Measurements from ENCODE around the gene CPXM2.

The CPXM2 gene

DNA sequence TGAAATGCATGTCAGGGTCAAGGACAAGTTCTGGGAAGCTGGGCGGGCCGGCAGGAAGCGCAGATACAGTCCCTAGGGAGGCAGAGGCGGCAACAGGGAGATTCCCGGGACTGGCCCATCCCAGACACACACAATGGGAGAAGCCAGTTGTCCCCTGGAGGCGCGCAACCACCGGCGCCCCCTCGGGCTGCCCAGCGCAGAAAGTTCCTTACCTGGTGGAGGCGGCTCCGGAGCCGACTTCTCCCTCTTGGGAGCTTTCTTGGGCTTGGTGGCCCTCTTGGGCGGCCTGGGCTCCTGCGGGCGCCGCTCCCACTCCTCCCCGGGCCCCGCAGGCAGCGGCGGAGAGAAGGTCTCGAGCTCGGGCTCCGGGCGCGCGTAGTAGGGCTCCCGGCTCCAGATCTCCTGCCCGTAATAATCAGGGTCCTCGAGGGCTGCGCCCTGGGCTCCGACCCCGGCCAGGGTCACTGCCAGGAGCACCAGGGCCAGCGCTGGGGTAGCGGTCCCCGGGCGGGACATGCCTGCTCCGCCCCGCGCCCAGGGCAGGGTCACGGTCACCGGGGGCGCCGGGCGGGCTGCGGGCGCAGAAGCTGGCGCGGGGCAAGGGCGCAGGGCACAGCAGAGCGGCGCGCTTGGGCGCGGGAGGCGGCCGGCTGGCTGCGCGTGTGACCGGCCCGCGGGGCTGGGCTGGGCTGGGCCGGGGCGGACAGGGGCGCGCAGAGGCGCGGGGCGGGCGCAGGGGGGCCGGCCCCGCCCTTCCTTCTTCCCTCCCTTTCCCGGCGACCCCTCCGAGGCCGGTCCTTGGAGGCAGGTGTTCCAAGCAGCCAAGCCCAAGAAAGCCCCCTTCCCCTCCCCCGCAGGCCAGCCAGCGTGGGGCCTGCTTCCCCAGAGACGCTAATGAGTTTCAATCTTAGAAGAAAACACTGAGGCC, at the start of gene CPXM2:
CPXM2 (minus strand) TSS at position 664 of the 928 bp plus-strand sequence; CDS start at position 516, 148 bp downstream.
- TF ChIP-seq, protein P1, sequence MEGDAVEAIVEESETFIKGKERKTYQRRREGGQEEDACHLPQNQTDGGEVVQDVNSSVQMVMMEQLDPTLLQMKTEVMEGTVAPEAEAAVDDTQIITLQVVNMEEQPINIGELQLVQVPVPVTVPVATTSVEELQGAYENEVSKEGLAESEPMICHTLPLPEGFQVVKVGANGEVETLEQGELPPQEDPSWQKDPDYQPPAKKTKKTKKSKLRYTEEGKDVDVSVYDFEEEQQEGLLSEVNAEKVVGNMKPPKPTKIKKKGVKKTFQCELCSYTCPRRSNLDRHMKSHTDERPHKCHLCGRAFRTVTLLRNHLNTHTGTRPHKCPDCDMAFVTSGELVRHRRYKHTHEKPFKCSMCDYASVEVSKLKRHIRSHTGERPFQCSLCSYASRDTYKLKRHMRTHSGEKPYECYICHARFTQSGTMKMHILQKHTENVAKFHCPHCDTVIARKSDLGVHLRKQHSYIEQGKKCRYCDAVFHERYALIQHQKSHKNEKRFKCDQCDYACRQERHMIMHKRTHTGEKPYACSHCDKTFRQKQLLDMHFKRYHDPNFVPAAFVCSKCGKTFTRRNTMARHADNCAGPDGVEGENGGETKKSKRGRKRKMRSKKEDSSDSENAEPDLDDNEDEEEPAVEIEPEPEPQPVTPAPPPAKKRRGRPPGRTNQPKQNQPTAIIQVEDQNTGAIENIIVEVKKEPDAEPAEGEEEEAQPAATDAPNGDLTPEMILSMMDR (IDR thresholded peaks at IDR 0.05; ENCODE audit: low read depth, low read length): no peak
- peak within 1 kb of the TSS in 1 of 2 donors; percentile 3 for H3K4me3 ChIP-seq (replicated peaks in 1 of 2; ENCODE audit: low read depth in 2 of 2, low read length in 2 of 2)
- no peak for DNase-seq (ENCODE audit: low read depth in 2 of 2)

DNA sequence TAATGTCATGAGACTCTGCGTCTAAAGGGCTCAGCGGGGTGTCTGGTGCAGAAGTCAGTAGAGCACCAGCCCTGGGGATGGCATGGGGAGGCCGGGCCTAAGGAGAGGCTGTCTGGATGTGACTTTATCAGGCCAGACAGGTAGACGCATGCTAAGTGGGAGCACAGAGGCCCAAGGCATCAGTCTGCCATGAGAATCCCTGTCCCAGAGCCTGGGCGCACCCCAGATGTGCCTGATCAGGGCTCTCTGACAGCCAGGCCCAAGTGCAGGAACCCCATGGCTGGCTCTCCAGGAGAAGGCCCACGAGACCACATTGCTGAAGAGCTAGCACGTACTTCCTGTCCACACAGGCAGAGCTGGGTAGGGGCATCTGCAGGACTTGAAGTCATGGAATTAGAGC, 48.0 kb upstream of the CPXM2 start:
- DNase-seq (ENCODE audit: low read depth in 2 of 2): no peak
- TF ChIP-seq, protein P1 (IDR thresholded peaks at IDR 0.05; ENCODE audit: low read depth, low read length): no peak
- H3K4me3 ChIP-seq (replicated peaks in 1 of 2; ENCODE audit: low read depth in 2 of 2, low read length in 2 of 2): no peak overlapping the region

GRCh38 chr10:123938890-123939289, 47.3 kb upstream of the CPXM2 start:
- no peak overlapping the region for H3K4me3 ChIP-seq (replicated peaks in 1 of 2; ENCODE audit: low read depth in 2 of 2, low read length in 2 of 2)
- TF ChIP-seq, protein P1 (IDR thresholded peaks at IDR 0.05; ENCODE audit: low read depth, low read length): no peak
- no peak for DNase-seq (ENCODE audit: low read depth in 2 of 2)

DNA sequence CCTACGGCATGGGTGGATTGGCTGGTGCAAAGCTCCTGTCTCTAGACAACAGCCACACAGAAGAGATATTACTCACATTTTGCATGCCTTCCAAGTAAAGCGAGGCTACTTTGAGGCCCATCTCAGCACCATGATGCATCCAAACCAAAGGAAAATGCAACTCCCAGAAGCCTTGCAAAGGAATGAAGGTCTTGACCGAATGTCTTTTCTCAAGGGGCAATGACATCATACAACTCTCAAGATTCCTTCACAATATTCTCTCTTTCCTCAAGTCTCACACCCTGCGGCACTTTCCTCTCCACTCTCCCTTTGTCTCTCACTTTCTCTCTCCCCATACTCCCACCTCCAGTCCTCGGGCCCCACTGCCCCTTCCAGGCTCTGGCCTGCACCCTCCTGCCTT, 44.8 kb upstream of the CPXM2 start:
- DNase-seq (ENCODE audit: low read depth in 2 of 2): no peak
- no peak overlapping the region for H3K4me3 ChIP-seq (replicated peaks in 1 of 2; ENCODE audit: low read depth in 2 of 2, low read length in 2 of 2)
- TF ChIP-seq, protein P1 (IDR thresholded peaks at IDR 0.05; ENCODE audit: low read depth, low read length): no peak

- TF ChIP-seq, protein P1 (IDR thresholded peaks at IDR 0.05; ENCODE audit: low read depth, low read length): no peak
- no peak overlapping the region for H3K4me3 ChIP-seq (replicated peaks in 1 of 2; ENCODE audit: low read depth in 2 of 2, low read length in 2 of 2)
- no peak for DNase-seq (ENCODE audit: low read depth in 2 of 2)
Observed at GRCh38 chr10:123935680-123936079, 44.1 kb upstream of the CPXM2 start.

- DNase-seq (ENCODE audit: low read depth in 2 of 2): no peak
- no peak overlapping the region for H3K4me3 ChIP-seq (replicated peaks in 1 of 2; ENCODE audit: low read depth in 2 of 2, low read length in 2 of 2)
- TF ChIP-seq, protein P1 (IDR thresholded peaks at IDR 0.05; ENCODE audit: low read depth, low read length): no peak
Observed at GRCh38 chr10:123934846-123935245, 43.2 kb upstream of the CPXM2 start.

Measured in cardiac fibroblast (primary cell).